Left forelimb (tissue), 1 donor: ENCODE measurements around the gene FAF2.
"Not testable (repeated sequence)": the region's sequence is repeated elsewhere in the genome, so short reads cannot be mapped to it uniquely, and the experiment has no call there.

Source experiments
- DNase-seq: peaks from one replicate; pipeline ENCODE4 v3.0.0-alpha.2; 2018; ENCODE audit warnings: low spot score

The FAF2 gene

GRCh38 chr5:176545388-176545736, 97.2 kb downstream of the FAF2 start:
- no peak for DNase-seq

GRCh38 chr5:176545737-176546509, 97.7 kb downstream of the FAF2 start:
- DNase-seq: no peak

DNA sequence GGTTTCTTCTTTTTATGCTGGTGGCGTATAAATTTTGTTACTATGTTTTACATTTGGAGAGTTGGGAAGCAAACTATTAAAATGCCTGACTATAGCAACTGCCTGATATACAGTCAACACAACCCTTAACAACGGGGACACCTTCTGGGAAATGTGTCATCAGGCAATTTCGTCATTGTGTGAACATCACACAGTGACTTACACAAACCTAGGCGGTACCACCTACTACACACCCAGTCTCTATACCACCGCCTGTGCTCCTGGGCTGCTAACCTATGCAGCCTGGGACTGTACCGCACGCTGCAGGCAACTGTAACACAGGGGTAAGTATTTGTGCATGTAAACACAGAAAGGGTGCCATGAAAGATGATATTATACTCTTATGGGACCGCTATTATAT, 99.6 kb downstream of the FAF2 start:
- DNase-seq: no peak

GRCh38 chr5:176548967-176549444, 100.8 kb downstream of the FAF2 start, which contains the start of gene CDHR2:
Gene CDHR2, plus strand, starts transcription at chr5:176549342. Its CDS starts 16,011 bp downstream, at chr5:176565353.
- no peak for DNase-seq

DNA sequence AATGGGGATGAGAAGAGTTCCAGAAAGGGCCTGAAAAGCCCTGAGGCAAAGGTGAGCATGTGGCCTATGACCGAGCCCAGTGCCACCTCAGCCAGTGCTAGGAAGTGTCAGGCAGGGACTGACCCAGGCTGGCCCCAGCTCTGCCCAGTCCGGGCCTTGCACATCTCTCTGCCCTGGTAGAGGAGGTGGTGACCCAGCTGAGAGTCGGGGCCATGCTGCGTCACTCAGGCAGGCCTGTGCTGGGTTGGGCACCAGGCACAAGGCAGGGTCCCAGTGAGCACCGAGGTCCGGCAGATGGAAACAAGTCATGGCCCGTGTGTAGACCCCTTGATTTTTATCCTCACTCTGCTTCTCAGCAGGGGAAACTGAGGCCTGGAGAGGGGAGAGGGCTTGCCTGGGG, 101.7 kb downstream of the FAF2 start:
- no peak for DNase-seq

DNA sequence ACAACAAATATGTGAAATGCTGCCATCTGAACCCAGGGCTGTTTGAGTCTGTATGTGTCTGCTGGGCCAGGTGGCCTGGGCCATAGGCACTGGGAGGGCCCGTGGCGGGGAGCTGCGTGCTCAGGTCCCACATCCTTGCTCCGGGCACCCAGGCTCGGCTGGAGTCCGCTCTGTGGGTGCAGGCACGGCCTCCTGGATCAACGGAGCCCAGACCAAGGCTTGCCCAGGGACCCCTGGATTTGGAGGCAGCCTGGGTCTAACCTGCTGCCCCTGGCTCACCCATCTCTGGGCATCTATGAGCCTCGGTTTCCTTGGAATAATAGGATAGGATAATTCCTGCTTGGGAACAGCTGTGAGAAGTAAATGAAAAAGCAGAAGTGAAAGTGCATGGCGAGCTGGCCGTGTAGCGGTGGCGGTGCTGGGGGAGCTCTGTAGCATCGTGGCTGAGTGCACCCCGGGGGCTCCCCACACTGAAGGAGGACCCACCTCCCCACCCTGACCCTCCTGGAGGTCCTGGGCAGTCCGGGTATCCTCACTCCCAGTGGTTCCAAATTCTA, 102.2 kb downstream of the FAF2 start:
- DNase-seq: no peak

- not testable (repeated sequence) for DNase-seq
These were observed 102.8 kb downstream of the FAF2 start for GRCh38 chr5:176550937-176551336.

- DNase-seq: no peak
These were observed 104.2 kb downstream of the FAF2 start for GRCh38 chr5:176552332-176552869.

DNA sequence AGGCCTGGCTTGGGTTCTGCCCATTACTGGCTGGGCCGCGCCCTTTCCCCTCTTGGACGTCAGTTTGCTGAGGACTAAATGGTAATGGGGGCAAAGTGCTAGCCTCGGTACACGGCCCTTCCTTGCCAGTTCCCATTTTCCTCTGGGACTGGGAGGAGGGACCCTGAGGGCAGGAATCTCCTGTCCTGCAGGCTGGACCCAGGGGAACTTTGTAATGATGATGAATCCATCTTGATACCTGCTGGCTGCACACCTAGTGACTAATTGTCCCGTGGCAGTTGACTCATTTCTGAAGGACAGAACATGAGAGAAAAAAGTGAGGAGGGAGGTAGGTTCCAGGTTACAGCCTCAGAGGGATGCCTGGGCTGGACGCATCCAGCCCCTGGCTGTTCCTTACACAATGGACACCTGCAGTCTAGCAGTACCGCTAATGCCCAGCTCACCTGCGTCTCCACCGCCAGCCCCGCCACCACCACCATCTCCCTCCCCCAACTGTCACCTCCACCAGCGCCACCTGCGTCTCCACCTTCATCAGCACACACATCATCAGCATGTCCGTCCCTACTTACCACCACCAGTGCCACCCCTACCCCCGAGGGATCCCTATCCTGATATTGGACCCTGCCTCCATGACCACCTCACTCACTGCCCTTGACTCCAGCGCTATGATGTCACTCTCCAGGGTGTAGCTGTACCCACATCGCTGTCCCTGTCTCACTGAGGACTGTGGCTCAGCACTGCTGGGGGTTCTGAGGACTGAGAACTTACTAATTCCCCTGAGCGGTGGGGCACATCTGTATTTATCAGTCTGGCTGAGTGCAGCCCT, 105.3 kb downstream of the FAF2 start:
- no peak for DNase-seq

DNA sequence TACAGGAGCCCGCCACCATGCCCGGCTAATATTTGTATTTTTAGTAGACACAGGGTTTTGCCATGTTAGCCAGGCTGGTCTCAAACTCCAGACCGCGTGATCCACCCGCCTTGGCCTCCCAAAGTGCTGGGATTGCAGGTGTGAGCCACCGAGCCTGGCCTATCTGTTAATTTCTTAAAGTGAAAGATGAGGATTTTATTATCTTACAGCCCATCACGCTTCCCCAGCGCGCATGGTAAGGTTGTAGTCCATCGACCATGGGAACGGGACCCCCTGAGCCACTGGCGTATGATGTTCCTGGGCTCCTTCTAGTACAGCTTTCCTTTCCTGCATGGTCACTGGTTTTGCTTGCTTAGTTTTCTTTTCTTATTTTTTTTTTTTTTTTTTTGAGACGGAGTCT, 109.7 kb downstream of the FAF2 start:
- no peak for DNase-seq
